Activated CD8-positive, alpha-beta memory T cell treated with anti-CD3 and anti-CD28 coated beads for 48 hours (primary cell): Measurements from ENCODE around the gene VKORC1.

ENCODE experiments used
- DNase-seq, 3 experiments: peaks; one replicate each; pipeline ENCODE4 v3.0.0-alpha.2; 2020; ENCODE audit warnings: low read depth in 2 of 3, low spot score in 2 of 3

The VKORC1 gene

DNA sequence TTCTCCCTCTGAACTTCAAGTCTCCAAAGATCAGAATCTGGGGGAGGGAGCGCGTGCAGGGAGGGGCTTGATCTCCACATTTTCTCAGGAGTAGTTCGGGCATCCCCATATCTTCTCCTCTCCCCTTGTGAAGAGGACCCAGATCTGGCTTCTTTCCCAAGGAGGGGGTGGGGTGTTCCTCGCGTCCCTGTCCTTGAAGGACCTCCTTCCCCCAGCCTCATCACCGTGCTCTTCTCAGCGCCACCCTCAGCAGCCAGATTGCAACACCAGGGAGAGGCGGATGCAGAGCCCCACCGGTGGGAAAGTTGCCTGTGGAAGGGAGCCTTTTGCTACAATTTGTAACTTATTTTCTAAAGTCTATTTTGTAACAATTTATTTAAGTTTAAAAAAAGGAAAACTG lies 11.5 kb downstream of the VKORC1 start:
- DNase-seq, result no peak

GRCh38 chr16:31082368-31083045 lies 12.1 kb downstream of the VKORC1 start:
- DNase-seq, result no peak

DNA sequence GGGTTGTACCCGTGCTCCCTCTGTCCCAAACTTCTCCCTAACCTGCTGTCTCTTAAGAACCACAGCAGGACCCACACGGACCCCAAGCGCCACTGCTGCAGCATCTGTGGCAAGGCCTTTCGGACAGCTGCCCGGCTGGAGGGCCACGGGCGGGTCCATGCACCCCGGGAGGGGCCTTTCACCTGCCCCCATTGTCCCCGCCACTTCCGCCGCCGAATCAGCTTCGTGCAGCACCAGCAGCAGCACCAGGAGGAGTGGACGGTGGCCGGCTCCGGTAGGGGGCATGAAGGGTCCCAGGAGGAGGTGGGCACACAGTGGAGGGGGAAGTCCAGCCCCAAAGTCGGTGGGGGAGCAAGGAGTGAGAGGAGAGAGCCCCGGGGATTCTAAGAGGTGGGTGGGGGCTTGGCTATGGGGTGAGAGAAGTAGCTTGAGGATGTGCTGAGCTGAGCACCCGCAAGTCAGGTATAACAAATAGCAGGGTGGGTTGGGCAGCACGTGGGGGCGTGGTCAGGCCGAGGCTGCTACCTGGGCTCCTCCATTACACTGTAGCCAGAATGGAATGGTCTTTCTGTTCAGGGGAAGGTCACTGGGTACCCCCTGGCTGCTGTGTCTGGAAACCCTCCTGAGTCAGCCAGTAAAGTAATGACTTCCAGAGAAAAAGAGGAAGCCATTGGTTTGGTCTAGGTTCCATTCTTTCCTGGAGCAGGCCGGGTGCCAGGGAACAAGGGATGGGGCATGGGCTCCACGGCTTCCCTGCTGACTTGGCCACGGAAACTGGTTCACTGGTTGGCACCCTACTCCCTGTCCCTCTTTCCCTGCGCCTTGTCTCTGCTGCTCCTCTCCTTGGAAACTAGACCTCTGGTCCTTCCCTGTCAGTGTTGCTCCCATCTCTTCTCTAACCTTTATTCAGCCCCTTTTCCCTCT lies 12.9 kb downstream of the VKORC1 start:
- DNase-seq, result no peak

DNA sequence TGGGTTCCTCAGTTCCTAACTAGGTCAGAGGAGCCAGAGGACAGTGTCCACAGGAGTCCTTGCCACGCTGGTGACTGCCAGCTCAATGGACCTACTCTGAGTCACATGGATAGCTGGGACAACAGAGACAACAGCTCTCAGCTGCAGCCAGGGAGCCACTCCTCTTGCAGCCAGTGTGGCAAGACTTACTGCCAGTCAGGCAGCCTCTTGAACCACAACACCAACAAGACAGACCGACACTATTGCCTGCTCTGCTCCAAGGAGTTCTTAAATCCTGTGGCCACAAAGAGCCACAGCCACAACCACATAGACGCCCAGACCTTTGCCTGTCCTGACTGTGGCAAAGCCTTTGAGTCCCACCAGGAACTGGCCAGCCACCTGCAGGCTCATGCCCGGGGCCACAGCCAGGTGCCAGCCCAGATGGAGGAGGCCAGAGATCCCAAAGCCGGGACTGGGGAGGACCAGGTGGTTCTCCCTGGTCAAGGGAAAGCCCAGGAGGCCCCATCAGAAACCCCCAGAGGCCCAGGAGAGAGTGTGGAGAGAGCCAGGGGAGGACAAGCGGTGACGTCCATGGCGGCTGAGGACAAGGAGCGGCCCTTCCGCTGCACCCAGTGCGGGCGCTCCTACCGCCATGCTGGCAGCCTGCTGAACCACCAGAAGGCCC lies 13.7 kb downstream of the VKORC1 start:
- DNase-seq, result no peak

- DNase-seq, result no peak
Measured at GRCh38 chr16:31080035-31080629, 14.5 kb downstream of the VKORC1 start.

DNA sequence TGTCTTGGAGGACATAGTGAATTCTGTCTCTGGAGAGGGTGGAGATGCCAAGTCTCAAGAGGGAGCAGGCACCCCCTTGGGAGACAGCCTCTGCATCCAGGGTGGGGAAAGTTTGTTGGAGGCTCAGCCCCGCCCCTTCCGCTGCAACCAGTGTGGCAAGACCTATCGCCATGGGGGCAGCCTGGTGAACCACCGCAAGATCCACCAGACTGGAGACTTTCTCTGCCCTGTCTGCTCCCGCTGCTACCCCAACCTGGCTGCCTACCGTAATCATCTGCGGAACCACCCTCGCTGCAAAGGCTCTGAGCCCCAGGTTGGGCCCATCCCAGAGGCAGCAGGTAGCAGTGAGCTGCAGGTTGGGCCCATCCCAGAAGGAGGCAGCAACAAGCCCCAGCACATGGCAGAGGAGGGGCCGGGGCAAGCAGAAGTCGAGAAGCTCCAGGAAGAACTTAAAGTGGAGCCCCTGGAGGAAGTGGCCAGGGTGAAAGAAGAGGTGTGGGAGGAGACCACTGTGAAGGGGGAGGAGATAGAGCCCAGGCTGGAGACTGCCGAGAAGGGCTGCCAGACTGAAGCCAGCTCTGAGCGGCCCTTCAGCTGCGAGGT lies 15.2 kb downstream of the VKORC1 start:
- DNase-seq, result no peak

GRCh38 chr16:31078597-31079341 lies 15.8 kb downstream of the VKORC1 start:
- DNase-seq, result no peak

DNA sequence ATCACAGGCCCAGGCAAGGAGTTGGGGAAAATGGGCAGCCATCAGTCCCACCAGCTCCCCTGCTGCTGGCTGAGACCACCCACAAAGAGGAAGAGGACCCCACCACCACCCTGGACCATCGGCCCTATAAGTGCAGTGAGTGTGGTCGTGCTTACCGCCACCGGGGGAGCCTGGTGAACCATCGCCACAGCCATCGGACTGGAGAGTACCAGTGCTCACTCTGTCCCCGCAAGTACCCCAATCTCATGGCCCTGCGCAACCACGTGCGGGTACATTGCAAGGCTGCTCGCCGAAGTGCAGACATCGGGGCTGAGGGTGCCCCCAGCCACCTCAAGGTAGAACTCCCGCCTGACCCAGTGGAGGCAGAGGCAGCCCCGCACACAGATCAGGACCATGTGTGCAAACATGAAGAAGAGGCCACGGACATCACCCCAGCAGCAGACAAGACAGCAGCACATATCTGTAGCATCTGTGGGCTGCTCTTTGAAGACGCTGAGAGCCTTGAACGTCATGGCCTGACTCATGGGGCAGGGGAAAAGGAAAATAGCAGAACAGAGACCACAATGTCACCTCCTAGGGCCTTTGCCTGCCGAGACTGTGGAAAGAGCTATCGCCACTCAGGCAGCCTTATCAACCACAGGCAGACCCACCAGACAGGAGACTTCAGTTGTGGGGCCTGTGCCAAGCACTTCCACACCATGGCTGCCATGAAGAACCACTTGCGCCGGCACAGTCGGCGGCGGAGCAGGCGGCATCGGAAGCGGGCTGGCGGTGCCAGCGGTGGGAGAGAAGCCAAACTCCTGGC lies 16.8 kb downstream of the VKORC1 start:
- no peak for DNase-seq

DNA sequence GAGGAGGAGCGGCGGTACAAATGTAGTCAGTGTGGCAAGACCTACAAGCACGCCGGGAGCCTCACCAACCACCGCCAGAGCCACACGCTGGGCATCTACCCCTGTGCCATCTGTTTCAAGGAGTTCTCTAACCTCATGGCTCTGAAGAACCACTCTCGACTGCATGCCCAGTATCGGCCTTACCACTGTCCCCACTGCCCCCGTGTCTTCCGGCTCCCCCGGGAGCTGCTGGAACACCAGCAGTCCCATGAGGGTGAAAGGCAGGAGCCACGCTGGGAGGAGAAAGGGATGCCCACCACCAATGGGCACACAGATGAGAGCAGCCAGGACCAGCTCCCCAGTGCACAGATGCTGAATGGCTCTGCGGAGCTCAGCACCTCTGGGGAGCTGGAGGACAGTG lies 17.6 kb downstream of the VKORC1 start:
- no peak for DNase-seq

DNA sequence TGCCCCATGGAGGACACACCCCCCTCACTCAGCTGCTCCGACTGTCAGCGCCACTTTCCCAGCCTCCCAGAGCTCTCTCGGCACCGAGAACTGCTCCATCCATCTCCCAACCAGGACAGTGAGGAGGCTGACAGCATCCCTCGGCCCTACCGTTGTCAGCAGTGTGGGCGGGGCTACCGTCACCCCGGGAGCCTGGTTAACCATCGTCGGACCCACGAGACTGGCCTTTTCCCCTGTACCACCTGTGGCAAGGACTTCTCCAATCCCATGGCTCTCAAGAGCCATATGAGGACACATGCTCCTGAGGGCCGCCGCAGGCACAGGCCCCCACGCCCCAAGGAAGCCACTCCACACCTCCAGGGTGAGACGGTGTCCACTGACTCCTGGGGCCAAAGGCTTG lies 18.3 kb downstream of the VKORC1 start:
- DNase-seq, result no peak

GRCh38 chr16:31074814-31075183 lies 19.8 kb downstream of the VKORC1 start:
- no peak for DNase-seq

GRCh38 chr16:31073970-31074813 lies 20.4 kb downstream of the VKORC1 start, which contains the start of the genes ZNF646 and ZNF668:
ZNF646 (plus strand) TSS chr16:31074422; CDS start chr16:31076325, 1,903 bp downstream.
ZNF668 (minus strand) TSS chr16:31074240; CDS start chr16:31064459, 9,781 bp downstream.
- peak; percentile 80 to 95 (median 89) for DNase-seq

GRCh38 chr16:31073142-31073969 lies 21.2 kb downstream of the VKORC1 start:
- DNase-seq, result peak; percentile 67 to 80 (median 80)

DNA sequence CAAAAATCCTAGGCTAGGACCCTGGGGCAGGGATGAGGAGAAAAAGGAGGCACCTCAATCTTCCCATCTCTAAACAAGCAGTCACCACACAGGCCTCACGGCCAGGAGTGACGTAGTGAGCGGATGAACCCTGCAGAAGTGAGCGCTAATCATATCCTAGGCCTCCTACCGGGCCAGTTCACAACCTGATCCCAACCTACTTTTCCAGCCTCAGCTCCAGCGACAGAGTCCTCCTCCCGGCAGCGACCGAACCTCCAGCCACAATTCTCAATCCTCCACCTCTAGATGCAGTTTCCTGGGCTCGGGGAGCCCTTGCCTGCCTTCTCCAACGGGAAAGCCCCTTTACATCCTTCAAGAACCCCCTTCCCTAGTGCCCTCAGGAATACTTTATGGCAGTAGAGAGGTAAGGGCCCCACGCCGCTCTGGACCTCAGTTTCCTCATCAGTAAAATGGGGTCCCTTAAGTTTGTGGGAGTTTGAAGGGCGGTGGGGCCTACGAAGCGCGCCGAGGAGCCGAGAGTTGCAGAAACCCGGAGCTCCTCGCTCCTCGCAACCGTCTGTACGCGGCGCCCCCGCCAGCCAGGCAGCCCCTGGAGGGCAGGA lies 22.0 kb downstream of the VKORC1 start:
- no peak for DNase-seq

GRCh38 chr16:31071861-31072260 lies 22.7 kb downstream of the VKORC1 start:
- no peak for DNase-seq

DNA sequence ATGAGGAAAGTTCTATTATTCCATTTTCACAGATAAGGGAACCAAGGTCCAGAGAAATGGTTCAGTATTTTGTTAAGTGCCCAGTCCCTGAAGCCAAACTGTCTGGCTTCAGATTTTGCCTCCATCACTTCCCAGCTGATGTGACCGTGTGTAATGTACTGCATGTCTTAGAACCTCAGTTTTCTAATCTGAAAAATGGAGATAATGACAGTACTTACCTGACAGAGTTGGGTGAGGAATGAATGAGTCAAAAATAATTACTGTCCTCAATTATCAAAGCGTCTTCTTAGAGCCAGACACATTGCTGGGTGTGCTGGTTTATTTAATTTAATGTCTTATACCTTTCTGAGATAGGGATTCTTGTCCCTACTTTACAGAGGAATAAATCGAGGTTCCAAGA lies 27.3 kb downstream of the VKORC1 start:
- DNase-seq, result no peak

GRCh38 chr16:31064882-31065461 lies 29.6 kb downstream of the VKORC1 start:
- no peak for DNase-seq
